ENCODE measurements around the gene GALNT13. TPM values are rescaled to one million over a fixed set of nuclear protein-coding genes. Genes with fewer than 3 reads are reported as not detected.

GALNT13 gene
- polyA plus RNA-seq, 3 donors, result not detected

GRCh38 chr2:154490530-154490929 is 618.8 kb downstream of the GALNT13 start:
- Mint-ChIP-seq H3K27ac (no peak overlapping the region), H3K4me3 (no peak overlapping the region), H3K4me1 (peaks cover 1% of the 10 kb centered on the region), H3K9me3 (peaks cover 0 to 8% (median 2%) of the 10 kb centered on the region in 7 donors), H3K36me3 (no peaks in the 10 kb centered on the region), H3K27me3 (ENCODE audit: low read depth in 3 of 3) (no peaks in the 10 kb centered on the region)
- no peaks in the 10 kb centered on the region for H3K9me3 ChIP-seq (replicated peaks in 1 of 2; ENCODE audit: control insufficient read depth in 1 of 2, insufficient read depth in 1 of 2, low read length in 2 of 2)
- no peak overlapping the region for H3K4me3 ChIP-seq (replicated peaks in 1 of 3; ENCODE audit: low read depth in 2 of 3, low read length in 3 of 3)
- no peak overlapping the region for H2AFZ ChIP-seq (ENCODE audit: insufficient read depth, low read depth, low read length, poor library complexity, severe bottlenecking)
- no peaks in the 10 kb centered on the region for H4K20me1 ChIP-seq (ENCODE audit: insufficient read depth, low read length)
- DNase-seq, result no peak
- H3K36me3 ChIP-seq (replicated peaks in 1 of 2; ENCODE audit: control insufficient read depth in 1 of 2, insufficient read depth in 2 of 2, low read length in 2 of 2), result no peaks in the 10 kb centered on the region
- WGBS (ENCODE audit: insufficient coverage), result no CpG with 5 or more reads among the region's 1 CpG
- intact Hi-C loops (cut with micrococcal nuclease), result no loop called here
- H3K27me3 ChIP-seq (ENCODE audit: control insufficient read depth in 2 of 2, insufficient read depth in 2 of 2, low read length in 2 of 2), result no peaks in the 10 kb centered on the region
- H3K79me2 ChIP-seq (ENCODE audit: insufficient read depth, low read length), result no peaks in the 10 kb centered on the region
- H3K4me2 ChIP-seq (replicated peaks; ENCODE audit: extremely low read depth, low read length, poor library complexity, severe bottlenecking), result no peak overlapping the region
- TF ChIP-seq, protein P1, sequence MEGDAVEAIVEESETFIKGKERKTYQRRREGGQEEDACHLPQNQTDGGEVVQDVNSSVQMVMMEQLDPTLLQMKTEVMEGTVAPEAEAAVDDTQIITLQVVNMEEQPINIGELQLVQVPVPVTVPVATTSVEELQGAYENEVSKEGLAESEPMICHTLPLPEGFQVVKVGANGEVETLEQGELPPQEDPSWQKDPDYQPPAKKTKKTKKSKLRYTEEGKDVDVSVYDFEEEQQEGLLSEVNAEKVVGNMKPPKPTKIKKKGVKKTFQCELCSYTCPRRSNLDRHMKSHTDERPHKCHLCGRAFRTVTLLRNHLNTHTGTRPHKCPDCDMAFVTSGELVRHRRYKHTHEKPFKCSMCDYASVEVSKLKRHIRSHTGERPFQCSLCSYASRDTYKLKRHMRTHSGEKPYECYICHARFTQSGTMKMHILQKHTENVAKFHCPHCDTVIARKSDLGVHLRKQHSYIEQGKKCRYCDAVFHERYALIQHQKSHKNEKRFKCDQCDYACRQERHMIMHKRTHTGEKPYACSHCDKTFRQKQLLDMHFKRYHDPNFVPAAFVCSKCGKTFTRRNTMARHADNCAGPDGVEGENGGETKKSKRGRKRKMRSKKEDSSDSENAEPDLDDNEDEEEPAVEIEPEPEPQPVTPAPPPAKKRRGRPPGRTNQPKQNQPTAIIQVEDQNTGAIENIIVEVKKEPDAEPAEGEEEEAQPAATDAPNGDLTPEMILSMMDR (IDR thresholded peaks at IDR 0.05), result no peak
- no peak overlapping the region for H3K9ac ChIP-seq (ENCODE audit: insufficient read depth, low read length, poor library complexity, severe bottlenecking)
- H3K27ac ChIP-seq (ENCODE audit: low read depth in 1 of 2, low read length in 2 of 2), result no peak overlapping the region
- H3K4me1 ChIP-seq (ENCODE audit: control insufficient read depth in 1 of 2, insufficient read depth in 2 of 2, low read length in 2 of 2), result no peaks in the 10 kb centered on the region

GRCh38 chr2:154495455-154495868 is 623.7 kb downstream of the GALNT13 start:
- 100% methylated on average over 2 of the region's 4 CpGs for WGBS (ENCODE audit: insufficient coverage)
- Histone ChIP-seq H2AFZ (ENCODE audit: insufficient read depth, low read depth, low read length, poor library complexity, severe bottlenecking) (no peak overlapping the region), H3K27ac (ENCODE audit: low read depth in 1 of 2, low read length in 2 of 2) (no peak overlapping the region), H3K4me1 (ENCODE audit: control insufficient read depth in 1 of 2, insufficient read depth in 2 of 2, low read length in 2 of 2) (no peaks in the 10 kb centered on the region), H3K4me2 (replicated peaks; ENCODE audit: extremely low read depth, low read length, poor library complexity, severe bottlenecking) (no peak overlapping the region), H3K79me2 (ENCODE audit: insufficient read depth, low read length) (no peaks in the 10 kb centered on the region), H3K4me3 (replicated peaks in 1 of 3; ENCODE audit: low read depth in 2 of 3, low read length in 3 of 3) (no peak overlapping the region), H3K9me3 (replicated peaks in 1 of 2; ENCODE audit: control insufficient read depth in 1 of 2, insufficient read depth in 1 of 2, low read length in 2 of 2) (no peaks in the 10 kb centered on the region), H3K9ac (ENCODE audit: insufficient read depth, low read length, poor library complexity, severe bottlenecking) (no peak overlapping the region), H3K27me3 (ENCODE audit: control insufficient read depth in 2 of 2, insufficient read depth in 2 of 2, low read length in 2 of 2) (no peaks in the 10 kb centered on the region), H4K20me1 (ENCODE audit: insufficient read depth, low read length) (no peaks in the 10 kb centered on the region), H3K36me3 (replicated peaks in 1 of 2; ENCODE audit: control insufficient read depth in 1 of 2, insufficient read depth in 2 of 2, low read length in 2 of 2) (no peaks in the 10 kb centered on the region)
- DNase-seq, result no peak
- H3K27ac Mint-ChIP-seq, result no peak overlapping the region
- no peaks in the 10 kb centered on the region for H3K4me1 Mint-ChIP-seq
- no peak overlapping the region for H3K4me3 Mint-ChIP-seq
- peaks cover 0 to 8% (median 2%) of the 10 kb centered on the region in 7 donors for H3K9me3 Mint-ChIP-seq
- TF ChIP-seq, protein P1 (IDR thresholded peaks at IDR 0.05), result no peak
- H3K27me3 Mint-ChIP-seq (ENCODE audit: low read depth in 3 of 3), result no peaks in the 10 kb centered on the region
- H3K36me3 Mint-ChIP-seq, result no peaks in the 10 kb centered on the region
- intact Hi-C loops (cut with micrococcal nuclease), result no loop called here

All from CD14-positive monocyte (primary cell).